Stimulated activated CD4-positive, alpha-beta T cell treated with anti-CD3 and anti-CD28 coated beads, TNF-alpha, amount 100 ng/mL, for 1 hour (primary cell): ENCODE measurements around the gene GORASP2.

Experiments used
- DNase-seq, 3 donors: peaks; one replicate each; pipeline ENCODE4 v3.0.0-alpha.2; 2020; ENCODE audit warnings: low read depth in 3 of 3, low spot score in 1 of 3

Gene GORASP2

GRCh38 chr2:170922634-170923494 is 6.2 kb upstream of the GORASP2 start:
- no peak for DNase-seq

- no peak for DNase-seq
These were observed 5.3 kb upstream of the GORASP2 start for GRCh38 chr2:170923799-170924198.

DNA sequence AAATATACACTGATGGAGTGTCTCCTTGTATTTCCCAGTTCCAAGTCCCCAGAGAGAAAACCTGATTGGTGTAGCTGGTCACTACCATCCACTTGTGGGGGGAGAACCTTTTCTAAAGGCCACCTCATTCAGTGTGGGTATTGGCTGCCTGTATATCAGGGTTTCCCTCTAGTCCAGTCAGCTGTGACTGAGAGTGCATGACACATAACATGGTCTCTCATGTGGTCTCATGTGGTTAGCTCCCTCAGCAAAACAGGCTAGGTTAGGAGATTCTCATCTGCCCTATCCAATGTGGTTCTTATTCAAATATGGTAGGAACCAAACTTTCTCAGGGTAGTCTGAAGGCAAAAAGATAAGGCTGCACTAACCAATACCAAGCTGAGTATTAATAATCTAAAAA is 4.1 kb upstream of the GORASP2 start:
- DNase-seq, result no peak

GRCh38 chr2:170925923-170926322 is 3.1 kb upstream of the GORASP2 start:
- DNase-seq, result no peak

DNA sequence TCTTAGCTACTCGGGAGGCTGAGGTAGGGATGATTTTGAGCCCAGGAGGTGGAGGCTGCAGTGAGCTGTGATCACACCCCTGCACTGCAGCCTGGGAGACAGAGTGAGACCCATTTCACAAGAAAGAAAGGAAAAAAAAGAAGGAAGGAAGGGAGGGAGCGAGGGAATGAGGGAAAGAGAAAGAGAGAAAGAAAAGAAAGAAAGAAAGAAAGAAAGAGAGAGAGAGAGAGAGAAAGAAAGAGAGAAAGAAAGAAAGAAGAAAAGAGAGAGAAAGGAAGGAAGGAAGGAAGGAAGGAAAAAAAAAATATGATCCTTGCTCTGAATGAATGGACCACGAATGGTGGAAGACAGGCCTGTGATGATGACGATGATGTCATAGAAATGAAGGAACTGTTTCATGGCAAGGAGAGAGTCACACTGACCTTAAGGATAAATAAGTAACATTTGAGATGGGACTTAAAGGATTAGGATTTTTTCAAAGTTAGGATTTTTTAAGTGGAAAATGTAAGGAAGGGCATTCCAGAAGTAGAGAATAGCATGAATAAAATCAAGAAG is 2.2 kb upstream of the GORASP2 start:
- DNase-seq, result no peak

- no peak for DNase-seq
These were observed 823 bp upstream of the GORASP2 start for GRCh38 chr2:170928036-170928823.

DNA sequence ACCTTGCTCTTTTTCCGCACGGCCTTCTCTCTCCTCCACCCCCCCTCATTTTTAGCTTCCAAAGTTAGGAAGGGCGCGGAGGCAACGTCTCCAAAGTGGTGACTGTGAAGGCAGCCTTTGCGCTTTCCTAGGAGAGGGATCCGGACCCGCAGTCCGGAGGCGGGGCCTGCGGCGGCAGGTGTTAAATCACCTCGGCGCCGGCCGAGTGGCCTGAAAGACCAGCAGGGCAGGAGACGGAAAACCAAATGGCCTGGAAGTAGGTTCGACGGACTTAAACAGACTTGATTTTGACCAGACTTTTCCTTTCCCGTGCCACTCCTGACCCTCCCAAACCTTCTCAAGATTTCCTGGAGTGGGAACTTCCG is 615 bp downstream of the GORASP2 start:
- DNase-seq, result peak in 1 of 3 donors; percentile 22

- DNase-seq, result peak in 1 of 3 donors; percentile 29
These were observed 1.3 kb downstream of the GORASP2 start for GRCh38 chr2:170930131-170930990.

DNA sequence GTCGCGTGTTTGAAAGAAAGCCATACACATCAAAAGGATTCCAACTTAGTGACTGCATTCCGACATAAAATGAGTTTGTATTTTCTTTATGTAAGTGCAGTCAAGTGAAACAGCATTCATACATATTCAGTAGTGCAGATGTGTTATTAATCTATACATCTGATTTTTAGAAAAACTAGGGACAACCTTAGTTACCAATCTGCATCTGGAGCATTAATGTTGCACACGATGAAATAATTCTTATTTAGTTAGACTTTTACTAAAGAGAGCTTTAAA is 1.9 kb downstream of the GORASP2 start:
- no peak for DNase-seq

GRCh38 chr2:170932166-170932565 is 3.1 kb downstream of the GORASP2 start:
- no peak for DNase-seq

GRCh38 chr2:170932948-170933347 is 3.9 kb downstream of the GORASP2 start:
- no peak for DNase-seq

- DNase-seq, result no peak
These were observed 8.8 kb downstream of the GORASP2 start for GRCh38 chr2:170937709-170938379.

GRCh38 chr2:170940066-170940465 is 11.0 kb downstream of the GORASP2 start:
- no peak for DNase-seq

GRCh38 chr2:170942615-170943014 is 13.6 kb downstream of the GORASP2 start:
- no peak for DNase-seq

DNA sequence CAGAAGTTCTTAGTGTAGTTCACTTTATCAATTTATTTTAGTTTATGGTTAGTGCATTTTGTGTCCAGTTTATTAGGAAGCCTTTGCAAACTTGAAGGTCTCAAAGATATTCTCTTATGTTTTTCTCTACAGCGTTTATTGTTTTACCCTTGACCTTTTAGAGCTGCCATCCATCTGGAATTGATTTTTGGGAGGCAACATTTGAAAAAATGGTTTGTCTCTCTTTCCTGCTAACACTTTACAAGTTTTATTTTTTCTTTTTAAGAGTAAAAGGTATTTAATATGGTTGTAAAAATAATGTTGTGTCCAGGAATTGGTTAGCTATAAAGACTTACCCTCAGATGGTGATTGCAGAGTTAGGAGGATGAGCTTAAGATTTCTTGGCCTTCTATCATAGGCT is 14.0 kb downstream of the GORASP2 start:
- no peak for DNase-seq

- DNase-seq, result no peak
These were observed 14.5 kb downstream of the GORASP2 start for GRCh38 chr2:170943596-170943995.

DNA sequence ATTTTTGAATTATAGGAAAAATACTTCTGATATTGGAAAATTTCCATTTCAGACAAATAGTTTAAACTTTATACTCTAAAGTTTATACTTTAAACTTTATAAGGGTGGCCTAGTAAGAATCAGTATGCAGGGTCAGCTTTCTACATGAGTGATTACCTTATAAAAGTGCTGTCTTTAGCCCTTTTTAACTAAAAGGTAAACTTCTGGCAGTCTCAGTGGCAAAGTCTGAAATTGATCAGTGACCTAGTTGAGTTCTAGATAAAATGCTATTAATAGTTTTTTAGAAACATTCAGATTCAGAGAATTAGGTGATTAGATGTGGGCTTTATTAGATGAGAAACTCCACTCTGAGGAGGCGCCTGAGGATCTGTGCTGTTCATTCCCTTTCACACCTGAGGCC is 15.5 kb downstream of the GORASP2 start:
- no peak for DNase-seq

GRCh38 chr2:170949415-170949814 is 20.4 kb downstream of the GORASP2 start:
- DNase-seq, result no peak

DNA sequence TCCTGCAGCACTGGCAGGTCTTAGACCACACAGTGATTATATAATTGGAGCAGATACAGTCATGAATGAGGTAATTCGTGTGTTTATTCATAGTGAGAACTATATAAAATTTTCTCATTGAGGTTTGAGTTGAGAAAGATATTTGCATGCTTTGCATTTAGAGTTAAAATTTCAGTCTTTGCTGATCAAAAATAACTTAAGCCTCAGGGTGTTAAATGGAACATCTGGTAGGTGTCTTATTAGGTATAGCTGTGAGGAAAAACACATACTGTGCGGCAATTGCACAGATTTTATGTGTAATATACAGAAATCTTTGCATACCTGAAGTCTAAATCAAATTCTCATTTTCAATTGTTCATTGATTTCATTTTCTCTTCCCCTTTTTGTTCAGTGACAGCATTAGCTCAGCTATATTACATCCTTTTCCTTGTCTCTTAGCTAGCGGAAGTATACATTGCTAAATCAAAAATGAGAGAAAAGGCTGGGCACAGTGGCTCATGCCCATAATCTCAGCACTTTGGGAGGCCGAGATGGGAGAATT is 21.2 kb downstream of the GORASP2 start:
- no peak for DNase-seq

- no peak for DNase-seq
These were observed 24.9 kb downstream of the GORASP2 start for GRCh38 chr2:170953941-170954340.

GRCh38 chr2:170963386-170963785 is 34.3 kb downstream of the GORASP2 start:
- no peak for DNase-seq
